Measurements from ENCODE around the gene STXBP6. TPM values are rescaled to one million over a fixed set of nuclear protein-coding genes. Genes with fewer than 3 reads are reported as not detected.
A peak's percentile ranks its signal among the peaks of the same experiment; 100 is the strongest.

STXBP6 gene
- total and polyA plus RNA-seq, 2 experiments from 2014 or later = 3.8 to 6.4 TPM

DNA sequence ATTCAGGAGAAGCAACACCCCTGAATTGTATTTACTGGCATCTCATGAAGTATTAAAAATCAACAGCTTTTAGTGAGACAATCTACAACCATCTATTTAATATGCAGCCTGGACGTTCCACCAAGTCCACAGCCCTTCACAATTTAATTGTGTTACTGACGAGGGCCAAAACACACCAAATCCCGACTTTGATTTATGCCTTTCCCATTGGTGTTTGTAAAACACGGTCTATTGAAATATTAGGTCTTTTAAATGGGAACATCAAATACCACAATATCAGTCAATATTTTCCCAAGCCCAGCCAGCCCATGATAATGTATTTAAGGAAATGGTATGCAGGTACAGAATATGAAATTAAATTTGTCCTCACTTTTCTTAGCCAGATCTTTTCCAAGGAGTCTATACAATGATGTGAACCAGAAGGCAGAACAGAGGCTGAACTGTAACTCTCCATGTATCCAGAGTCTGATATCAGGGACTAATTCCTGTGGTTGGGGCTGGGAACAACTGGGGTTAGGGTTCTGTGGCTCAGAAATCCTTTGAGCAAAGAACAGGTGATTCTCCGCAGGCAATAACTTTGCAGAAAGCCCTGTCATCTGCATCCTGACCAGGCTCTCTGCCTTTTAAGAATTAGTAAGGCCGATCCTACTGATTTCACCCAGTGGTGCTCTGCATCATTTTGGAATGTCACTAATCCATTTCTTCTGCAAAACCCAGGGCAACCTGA lies 236.7 kb downstream of the STXBP6 start:
- Histone ChIP-seq H3K27ac (no peak overlapping the region), H3K4me3 (no peak overlapping the region), H3K4me1 (ENCODE audit: low read depth) (peaks cover 3% of the 10 kb centered on the region), H3K36me3 (no peaks in the 10 kb centered on the region), H3K27me3 (peaks cover 42% of the 10 kb centered on the region), H3K9me3 (ENCODE audit: low read depth) (no peaks in the 10 kb centered on the region)
- TF ChIP-seq, protein P1, sequence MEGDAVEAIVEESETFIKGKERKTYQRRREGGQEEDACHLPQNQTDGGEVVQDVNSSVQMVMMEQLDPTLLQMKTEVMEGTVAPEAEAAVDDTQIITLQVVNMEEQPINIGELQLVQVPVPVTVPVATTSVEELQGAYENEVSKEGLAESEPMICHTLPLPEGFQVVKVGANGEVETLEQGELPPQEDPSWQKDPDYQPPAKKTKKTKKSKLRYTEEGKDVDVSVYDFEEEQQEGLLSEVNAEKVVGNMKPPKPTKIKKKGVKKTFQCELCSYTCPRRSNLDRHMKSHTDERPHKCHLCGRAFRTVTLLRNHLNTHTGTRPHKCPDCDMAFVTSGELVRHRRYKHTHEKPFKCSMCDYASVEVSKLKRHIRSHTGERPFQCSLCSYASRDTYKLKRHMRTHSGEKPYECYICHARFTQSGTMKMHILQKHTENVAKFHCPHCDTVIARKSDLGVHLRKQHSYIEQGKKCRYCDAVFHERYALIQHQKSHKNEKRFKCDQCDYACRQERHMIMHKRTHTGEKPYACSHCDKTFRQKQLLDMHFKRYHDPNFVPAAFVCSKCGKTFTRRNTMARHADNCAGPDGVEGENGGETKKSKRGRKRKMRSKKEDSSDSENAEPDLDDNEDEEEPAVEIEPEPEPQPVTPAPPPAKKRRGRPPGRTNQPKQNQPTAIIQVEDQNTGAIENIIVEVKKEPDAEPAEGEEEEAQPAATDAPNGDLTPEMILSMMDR (IDR thresholded peaks at IDR 0.05; ENCODE audit: low read depth, low read length) = no peak
- no peak for DNase-seq (ENCODE audit: low read depth in 1 of 2, low spot score in 1 of 2)

DNA sequence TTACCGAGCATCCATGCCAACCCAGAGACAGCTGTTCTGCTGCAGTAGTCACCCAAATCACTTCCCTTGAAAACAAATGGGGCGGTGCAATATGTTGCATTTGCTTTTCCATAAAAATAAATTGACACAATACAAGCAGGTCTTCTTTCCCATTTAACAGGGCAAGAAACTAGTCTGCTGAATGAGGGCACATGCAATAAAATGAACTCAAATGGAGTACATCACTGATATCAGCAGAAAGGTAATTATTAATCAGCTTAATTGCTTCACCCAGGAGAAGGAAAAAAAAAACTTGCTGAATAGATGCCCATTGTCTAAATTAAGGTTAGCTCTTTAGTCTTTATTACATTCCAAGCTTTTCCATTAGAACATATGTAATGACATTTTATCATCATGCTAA lies 240.8 kb downstream of the STXBP6 start:
- no peak overlapping the region for H3K4me3 ChIP-seq
- no peak for DNase-seq (ENCODE audit: low read depth in 1 of 2, low spot score in 1 of 2)
- no peaks in the 10 kb centered on the region for H3K9me3 ChIP-seq (ENCODE audit: low read depth)
- H3K27me3 ChIP-seq = peaks cover 57% of the 10 kb centered on the region
- no peak overlapping the region for H3K27ac ChIP-seq
- H3K36me3 ChIP-seq = no peaks in the 10 kb centered on the region
- no peaks in the 10 kb centered on the region for H3K4me1 ChIP-seq (ENCODE audit: low read depth)
- TF ChIP-seq, protein P1 (IDR thresholded peaks at IDR 0.05; ENCODE audit: low read depth, low read length) = no peak

DNA sequence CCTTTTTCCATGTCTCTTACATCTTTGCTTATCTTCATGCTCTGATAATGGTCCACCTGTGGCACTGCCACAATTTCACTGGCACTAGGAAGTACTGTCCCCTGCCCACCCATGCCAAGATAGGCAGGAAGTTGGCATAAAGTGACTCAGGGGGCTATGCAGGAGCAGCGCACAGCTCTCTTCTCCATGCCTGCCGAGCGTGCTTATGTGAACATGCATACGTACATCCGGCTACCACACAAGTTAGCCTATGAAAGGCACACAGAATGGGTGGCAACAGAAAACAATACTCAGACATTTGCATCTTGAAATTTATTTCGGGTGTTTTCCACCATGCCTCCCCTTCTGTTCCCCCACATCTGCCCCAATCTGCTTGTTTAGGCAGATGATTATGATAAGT lies 241.5 kb downstream of the STXBP6 start:
- TF ChIP-seq, protein P1 (IDR thresholded peaks at IDR 0.05; ENCODE audit: low read depth, low read length) = no peak
- H3K36me3 ChIP-seq = no peaks in the 10 kb centered on the region
- peaks cover 58% of the 10 kb centered on the region for H3K27me3 ChIP-seq
- DNase-seq (ENCODE audit: low read depth in 1 of 2, low spot score in 1 of 2) = no peak
- no peak overlapping the region for H3K4me3 ChIP-seq
- H3K4me1 ChIP-seq (ENCODE audit: low read depth) = no peaks in the 10 kb centered on the region
- no peaks in the 10 kb centered on the region for H3K9me3 ChIP-seq (ENCODE audit: low read depth)
- H3K27ac ChIP-seq = no peak overlapping the region

DNA sequence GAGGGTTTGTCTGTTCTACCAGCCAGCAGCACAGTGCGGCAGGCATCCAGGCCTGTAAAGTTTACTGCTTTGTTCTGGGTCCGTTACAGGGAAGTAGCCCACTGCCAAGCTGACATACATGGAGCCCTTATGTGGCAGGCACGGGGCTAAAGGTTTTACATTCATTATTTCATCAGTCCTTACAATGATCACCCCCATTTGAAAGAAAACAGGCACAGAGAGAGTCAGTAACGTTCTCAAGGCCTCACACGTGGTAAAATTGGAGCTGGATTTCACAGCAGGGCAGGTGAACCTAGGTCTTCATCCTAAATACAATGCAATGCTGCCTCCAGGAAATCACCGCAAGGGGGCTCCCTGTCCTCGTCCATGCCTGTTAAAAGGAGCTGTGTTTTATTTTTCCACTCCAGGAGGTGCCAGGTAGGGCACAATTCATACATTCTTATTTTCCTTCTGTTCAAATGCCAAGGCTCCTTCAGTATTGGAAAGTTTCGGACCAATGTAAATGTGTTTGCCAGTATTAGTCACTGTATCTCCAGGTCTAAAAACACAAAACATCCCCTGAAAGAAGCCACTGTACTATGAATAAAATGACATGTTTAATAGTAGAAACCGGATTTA lies 243.8 kb downstream of the STXBP6 start:
- DNase-seq (ENCODE audit: low read depth in 1 of 2, low spot score in 1 of 2) = peak; percentile 69 to 77
- H3K9me3 ChIP-seq (ENCODE audit: low read depth) = no peaks in the 10 kb centered on the region
- H3K36me3 ChIP-seq = no peaks in the 10 kb centered on the region
- no peak overlapping the region for H3K4me3 ChIP-seq
- TF ChIP-seq, protein P1 (IDR thresholded peaks at IDR 0.05; ENCODE audit: low read depth, low read length) = peak; percentile 88
- no peaks in the 10 kb centered on the region for H3K4me1 ChIP-seq (ENCODE audit: low read depth)
- H3K27me3 ChIP-seq = peaks cover 47% of the 10 kb centered on the region
- H3K27ac ChIP-seq = no peak overlapping the region

DNA sequence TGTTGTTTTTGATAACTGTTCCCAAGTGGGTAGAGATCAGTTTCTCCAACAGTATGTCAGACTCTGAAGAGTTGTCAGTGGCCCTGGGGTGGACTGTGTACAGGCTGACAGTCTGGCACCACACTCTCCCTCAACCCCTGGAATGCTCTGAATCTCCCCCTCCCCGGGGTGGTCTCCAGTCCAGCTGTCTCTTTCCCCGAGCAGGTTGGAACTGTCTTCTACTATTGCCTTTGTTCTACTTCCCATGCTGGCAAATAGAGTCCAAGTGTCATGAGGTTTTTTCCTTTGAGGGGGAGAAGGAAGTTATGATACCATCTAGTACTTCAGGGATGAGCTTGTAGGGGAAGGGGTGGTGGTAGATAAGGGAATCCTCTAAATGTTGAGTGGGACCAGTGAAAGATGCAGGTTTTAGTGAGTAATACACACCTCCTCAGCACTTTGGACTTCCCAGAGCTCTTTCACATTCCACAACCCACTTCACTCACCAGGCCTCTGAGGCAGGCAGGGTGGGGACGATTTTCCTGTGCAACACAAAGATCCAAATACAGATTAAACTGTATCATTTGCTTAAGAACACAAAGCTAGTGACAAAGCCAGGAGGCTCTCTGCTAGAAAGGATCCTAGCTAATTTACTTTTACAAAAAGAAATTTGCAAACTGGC lies 245.3 kb downstream of the STXBP6 start:
- Histone ChIP-seq H3K4me3 (no peak overlapping the region), H3K27ac (no peak overlapping the region), H3K4me1 (ENCODE audit: low read depth) (no peaks in the 10 kb centered on the region), H3K27me3 (peaks cover 42% of the 10 kb centered on the region), H3K36me3 (no peaks in the 10 kb centered on the region), H3K9me3 (ENCODE audit: low read depth) (no peaks in the 10 kb centered on the region)
- no peak for DNase-seq (ENCODE audit: low read depth in 1 of 2, low spot score in 1 of 2)
- TF ChIP-seq, protein P1 (IDR thresholded peaks at IDR 0.05; ENCODE audit: low read depth, low read length) = no peak

All from cardiac muscle cell (in vitro differentiated cells and primary cell).